Pancreas (tissue), 10 donors: ENCODE data around the gene TRIM14. TPM values are rescaled to one million over a fixed set of nuclear protein-coding genes. Genes with fewer than 3 reads are reported as not detected.

Experiments used
- ATAC-seq, 4 donors: fragments of 200-7000 bp; cut with Tn5 transposase; one replicate each; pipeline versions ENCODE4 v1.8.0 to v1.9.1; 2020; ENCODE audit warnings: mild to moderate bottlenecking in 4 of 4, moderate library complexity in 4 of 4
- DNase-seq, 6 donors: peaks; one replicate each; pipeline ENCODE4 v3.0.0-alpha.2; 2020
- FAIRE-seq: peaks from 2 replicates; lab custom pipeline; 2012; peaks lifted over from hg19 to GRCh38; lab: Jason Lieb, UNC
- H3K27ac ChIP-seq, 4 donors: fragments of 200-600 bp; sonication (generic); 1 replicate in 3 of 4; 2 replicates in 1 of 4; pipeline versions ENCODE4 v1.5.0 to v1.8.0; 2020
- H3K27me3 ChIP-seq, 4 donors: fragments of 200-600 bp; one replicate each; pipeline ENCODE4 v1.8.0; 2021
- H3K36me3 ChIP-seq, 3 donors: fragments of 200-600 bp; sonication (generic) in 1 of 3; one replicate each; pipeline versions ENCODE4 v1.5.0 to v1.8.0; 2020 to 2021
- H3K4me1 ChIP-seq, 3 donors: fragments of 200-600 bp; one replicate each; pipeline ENCODE4 v1.8.0; 2021
- H3K4me3 ChIP-seq, 4 donors: fragments of 200-600 bp; sonication (generic) in 2 of 4; one replicate each; pipeline versions ENCODE4 v1.5.0 to v1.8.0; 2020 to 2021
- H3K9me3 ChIP-seq, 4 donors: fragments of 200-600 bp; one replicate each; pipeline ENCODE4 v1.8.0; 2021
- WGBS, 2 donors: extraction: QIAGEN DNeasy Blood & Tissue Kit; methylation state at CpG; one replicate each; pipeline ENCODE4 v1.1.7; 2013; 5-methylcytosine and 5-hydroxymethylcytosine counted together
- intact Hi-C, 3 donors: fragments of 100-400 bp; cut with DNase I; formaldehyde crosslinking; loops; one replicate each; pipeline versions ENCODE4 v1.11.1 to v1.14.2; 2022
- polyA plus RNA-seq, 2 donors: library from polyadenylated mRNA; stranded (reverse); fragments of 200-250 nt; gene quantifications; one replicate each; pipeline ENCODE4 v1.2.3, GENCODE V29; 2013
- total RNA-seq, 6 donors: library from RNA; stranded (reverse); fragmentation: NEBNext Ultra II Directional in 4 of 6; extraction: Animal tissue kit (Norgen Biotek cat#: 25700) in 4 of 6; gene quantifications; one replicate each; pipeline versions ENCODE4 v1.2.1 to v1.2.4, GENCODE V29; 2021 to 2023
- TF ChIP-seq, protein P1 (sequence below), 4 donors: fragments of 200-600 bp; sonication (generic) in 3 of 4; IDR thresholded peaks; one replicate each; pipeline versions ENCODE4 v1.5.0 to v1.8.0; 2021; ENCODE audit warnings: antibody characterized with exemption in 4 of 4
- donor health status: healthy with polysubstance abuse.
- donor health status: DM: no; HTN: no; CAD: no; lungs with moderate emphysema.
- donor health status: DM: no; HTN: no; CAD: no.
- donor health status: control.
- donor health status: control.
- donor health status: Bipolar disorder and iron deficiency.
- donor health status: DM: yes; HTN: yes; CAD: no.
- donor health status: DM: no; HTN: no; CAD: no.
- donor health status: DM: no; HTN: no; CAD: no.
- donor health status: DM: yes; HTN: yes; CAD: no.

The TRIM14 gene
- total and polyA plus RNA-seq, 8 donors: 1.2 to 10.4 (median 1.9) TPM

DNA sequence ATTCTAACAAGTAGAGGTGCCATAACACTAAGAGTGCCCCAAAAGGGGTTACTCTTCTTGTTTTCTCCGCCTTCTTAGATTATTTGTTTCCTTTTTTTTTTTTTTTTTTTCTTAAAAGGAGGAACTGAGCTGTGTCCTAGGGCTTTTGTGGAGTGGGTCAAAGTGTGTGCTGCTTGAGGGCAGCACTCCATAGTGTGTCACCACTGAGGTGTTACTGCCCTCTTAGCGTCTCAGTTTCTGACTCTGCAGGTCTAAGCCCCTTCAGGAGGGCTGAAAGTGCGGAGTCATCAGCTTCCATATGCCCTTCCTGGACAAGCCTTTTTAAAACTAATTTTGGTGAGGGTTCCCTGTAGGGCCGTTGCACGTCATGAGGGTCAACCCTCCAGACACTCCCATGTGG lies 75.1 kb downstream of the TRIM14 start:
- Histone ChIP-seq H3K27me3 (no peaks in the 10 kb centered on the region), H3K4me1 (no peaks in the 10 kb centered on the region), H3K36me3 (no peaks in the 10 kb centered on the region), H3K4me3 (no peak overlapping the region), H3K9me3 (no peaks in the 10 kb centered on the region), H3K27ac (no peak overlapping the region)
- TF ChIP-seq, protein P1, sequence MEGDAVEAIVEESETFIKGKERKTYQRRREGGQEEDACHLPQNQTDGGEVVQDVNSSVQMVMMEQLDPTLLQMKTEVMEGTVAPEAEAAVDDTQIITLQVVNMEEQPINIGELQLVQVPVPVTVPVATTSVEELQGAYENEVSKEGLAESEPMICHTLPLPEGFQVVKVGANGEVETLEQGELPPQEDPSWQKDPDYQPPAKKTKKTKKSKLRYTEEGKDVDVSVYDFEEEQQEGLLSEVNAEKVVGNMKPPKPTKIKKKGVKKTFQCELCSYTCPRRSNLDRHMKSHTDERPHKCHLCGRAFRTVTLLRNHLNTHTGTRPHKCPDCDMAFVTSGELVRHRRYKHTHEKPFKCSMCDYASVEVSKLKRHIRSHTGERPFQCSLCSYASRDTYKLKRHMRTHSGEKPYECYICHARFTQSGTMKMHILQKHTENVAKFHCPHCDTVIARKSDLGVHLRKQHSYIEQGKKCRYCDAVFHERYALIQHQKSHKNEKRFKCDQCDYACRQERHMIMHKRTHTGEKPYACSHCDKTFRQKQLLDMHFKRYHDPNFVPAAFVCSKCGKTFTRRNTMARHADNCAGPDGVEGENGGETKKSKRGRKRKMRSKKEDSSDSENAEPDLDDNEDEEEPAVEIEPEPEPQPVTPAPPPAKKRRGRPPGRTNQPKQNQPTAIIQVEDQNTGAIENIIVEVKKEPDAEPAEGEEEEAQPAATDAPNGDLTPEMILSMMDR (IDR thresholded peaks at IDR 0.05): no peak
- intact Hi-C loops: no loop called here
- ATAC-seq: no peak
- no peak for DNase-seq
- no peak for FAIRE-seq
- WGBS, 2 donors: 87 to 90% methylated on average over 5 of the region's 5 CpGs

DNA sequence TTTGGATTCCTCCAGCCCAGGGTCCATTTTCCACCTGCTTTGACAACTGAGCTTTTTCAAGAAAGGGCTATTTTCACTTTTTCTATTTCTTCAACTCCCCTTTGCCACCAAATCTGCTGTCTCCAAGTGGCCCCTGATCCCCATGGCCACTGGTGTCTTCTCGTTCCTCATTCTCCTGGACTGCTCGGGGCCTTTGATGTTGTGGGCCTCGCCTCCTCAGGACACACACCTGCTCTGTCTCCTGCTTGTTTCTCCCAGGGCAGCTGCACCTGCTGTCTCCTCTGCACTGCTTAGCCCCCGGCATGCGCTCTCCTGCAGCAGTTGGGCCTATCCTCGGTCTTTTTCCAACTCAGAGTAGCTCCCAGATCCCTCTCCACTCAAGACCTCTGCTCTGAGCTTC lies 78.8 kb downstream of the TRIM14 start:
- ATAC-seq (no peak), FAIRE-seq (no peak), DNase-seq (no peak)
- no peaks in the 10 kb centered on the region for H3K27me3 ChIP-seq
- no peaks in the 10 kb centered on the region for H3K36me3 ChIP-seq
- TF ChIP-seq, protein P1 (IDR thresholded peaks at IDR 0.05): no peak
- no peak overlapping the region for H3K27ac ChIP-seq
- WGBS, 2 donors: 89 to 95% methylated on average over 6 of the region's 6 CpGs
- intact Hi-C loops: no loop called here
- H3K9me3 ChIP-seq: no peaks in the 10 kb centered on the region
- no peaks in the 10 kb centered on the region for H3K4me1 ChIP-seq
- no peak overlapping the region for H3K4me3 ChIP-seq

DNA sequence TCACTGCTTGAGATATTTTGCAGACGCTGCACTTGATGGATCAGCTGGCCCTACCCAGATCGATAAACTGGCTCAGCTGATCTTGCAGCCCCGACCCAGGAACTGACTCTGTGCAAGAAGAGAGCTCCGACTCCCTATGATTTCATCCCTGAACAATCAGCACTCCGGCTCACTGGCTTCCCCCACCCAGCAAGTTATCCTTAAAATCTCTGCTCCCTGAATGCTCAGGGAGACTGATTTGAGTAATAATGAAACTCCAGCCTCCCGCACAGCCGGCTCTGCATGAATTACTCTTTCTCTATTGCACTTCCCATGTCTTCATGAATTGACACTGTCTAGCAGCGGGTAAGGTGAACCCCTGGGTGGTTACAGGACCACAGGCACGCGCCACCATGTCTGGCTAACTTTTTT lies 79.4 kb downstream of the TRIM14 start:
- H3K36me3 ChIP-seq: no peaks in the 10 kb centered on the region
- WGBS, 2 donors: 48 to 52% methylated on average over 10 of the region's 10 CpGs
- H3K4me1 ChIP-seq: no peaks in the 10 kb centered on the region
- TF ChIP-seq, protein P1 (IDR thresholded peaks at IDR 0.05): no peak
- FAIRE-seq (no peak), ATAC-seq (no peak), DNase-seq (no peak)
- H3K27me3 ChIP-seq: no peaks in the 10 kb centered on the region
- no peaks in the 10 kb centered on the region for H3K9me3 ChIP-seq
- H3K27ac ChIP-seq: no peak overlapping the region
- no peak overlapping the region for H3K4me3 ChIP-seq
- intact Hi-C loops: loop anchor here in 2 of 3 donors (10.0 kb wide), 2 partner anchors 105 to 115 kb away; partner anchors contain the start of genes HEMGN (in 1 of the 2) and TRMO (in 1 of the 2)

DNA sequence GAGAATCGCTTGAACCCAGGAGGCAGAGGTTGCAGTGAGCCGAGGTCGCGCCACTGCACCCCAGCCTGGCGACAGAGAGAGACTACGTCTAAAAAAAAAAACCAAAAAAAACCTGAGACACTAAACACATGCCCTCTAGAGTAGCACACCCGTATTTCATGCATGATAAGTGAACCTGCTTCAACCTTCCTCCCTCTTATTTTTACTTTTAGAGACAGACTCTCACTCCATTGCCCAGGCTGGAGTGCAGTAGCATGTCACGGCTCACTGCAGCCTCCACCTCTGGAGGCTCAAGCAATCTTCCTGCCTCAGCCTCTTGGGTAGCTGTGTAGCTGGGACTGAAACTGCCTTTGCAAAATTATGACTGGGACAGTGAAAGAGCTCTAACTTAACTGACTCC lies 80.1 kb downstream of the TRIM14 start:
- intact Hi-C loops: loop anchor here in 2 of 3 donors (10.0 kb wide), 2 partner anchors 104 to 114 kb away; partner anchors contain the start of genes HEMGN (in 1 of the 2) and TRMO (in 1 of the 2)
- Histone ChIP-seq H3K27ac (no peak overlapping the region), H3K9me3 (no peaks in the 10 kb centered on the region), H3K27me3 (no peaks in the 10 kb centered on the region), H3K4me3 (no peak overlapping the region), H3K4me1 (no peaks in the 10 kb centered on the region), H3K36me3 (no peaks in the 10 kb centered on the region)
- TF ChIP-seq, protein P1 (IDR thresholded peaks at IDR 0.05): no peak
- ATAC-seq (no peak), DNase-seq (no peak), FAIRE-seq (no peak)
- WGBS, 2 donors: 58 to 63% methylated on average over 8 of the region's 8 CpGs

DNA sequence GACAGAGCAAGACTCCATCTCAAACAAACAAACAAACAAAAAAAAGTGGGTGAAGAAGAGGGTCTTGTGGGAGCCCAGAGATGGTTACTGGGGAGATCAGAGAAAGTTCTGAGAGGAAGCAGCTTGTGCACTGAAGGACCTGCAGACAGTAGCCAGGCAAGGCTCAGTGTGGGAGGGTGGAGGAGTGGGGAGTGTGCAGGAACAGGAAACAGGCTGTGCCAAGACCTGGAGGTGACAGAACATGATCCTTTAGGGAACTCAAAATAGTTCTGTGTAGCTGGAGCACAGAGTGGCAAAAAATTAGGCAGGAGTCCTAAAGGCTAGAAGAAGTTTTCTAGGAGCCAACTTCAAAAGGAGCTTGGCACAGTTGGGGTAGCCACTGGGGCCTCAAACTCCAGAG lies 81.7 kb downstream of the TRIM14 start:
- TF ChIP-seq, protein P1 (IDR thresholded peaks at IDR 0.05): no peak
- Histone ChIP-seq H3K9me3 (no peaks in the 10 kb centered on the region), H3K36me3 (no peaks in the 10 kb centered on the region), H3K4me3 (no peak overlapping the region), H3K27me3 (no peaks in the 10 kb centered on the region), H3K27ac (no peak overlapping the region), H3K4me1 (no peaks in the 10 kb centered on the region)
- FAIRE-seq (no peak), ATAC-seq (peak in 2 of 4 donors; percentile 11 to 31), DNase-seq (no peak)
- intact Hi-C loops: loop anchor here in 2 of 3 donors (10.0 kb wide), 2 partner anchors 103 to 113 kb away; partner anchors contain the start of genes HEMGN (in 1 of the 2) and TRMO (in 1 of the 2)
